ENCODE results near the gene SBF2. TPM values are rescaled to one million over a fixed set of nuclear protein-coding genes. Genes with fewer than 3 reads are reported as not detected.

Gene SBF2
- total RNA-seq, 1 experiment from 2014 or later = 30.2 TPM

DNA sequence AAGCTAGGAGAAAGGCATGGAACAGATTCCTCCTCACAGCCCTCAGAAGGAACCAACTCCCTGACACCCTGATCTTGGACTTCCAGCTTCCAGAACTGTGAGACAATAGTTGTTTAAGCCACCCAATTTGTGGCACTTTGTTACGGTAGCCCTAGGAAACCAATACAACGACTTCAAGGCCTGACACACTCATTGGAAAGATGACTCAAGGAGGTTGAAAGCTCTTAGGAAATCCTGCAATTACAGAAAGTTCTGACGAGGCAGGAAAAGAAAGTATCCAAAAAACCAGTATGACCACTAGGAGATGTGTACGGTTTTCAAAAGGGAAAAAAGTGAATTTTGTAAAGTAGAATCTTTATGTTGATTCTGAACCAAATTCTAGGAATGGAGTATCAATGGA is 468.7 kb downstream of the SBF2 start:
- no peak overlapping the region for H3K4me3 Mint-ChIP-seq
- H3K27me3 Mint-ChIP-seq (ENCODE audit: low read depth) = no peaks in the 10 kb centered on the region
- WGBS (ENCODE audit: extremely low coverage, insufficient read length, low lambda C conversion rate) = no CpG with 5 or more reads among the region's 4 CpGs
- DNase-seq = no peak
- H3K4me1 Mint-ChIP-seq = peaks cover 18 to 23% of the 10 kb centered on the region in 2 experiments
- Histone ChIP-seq H3K27me3 (ENCODE audit: insufficient read depth, low read length) (no peaks in the 10 kb centered on the region), H3K79me2 (ENCODE audit: insufficient read depth, low read length) (no peaks in the 10 kb centered on the region), H3T11ph (ENCODE audit: low read length) (no peak overlapping the region), H4K91ac (ENCODE audit: insufficient read length, low read depth, low read length) (no peak overlapping the region), H2BK20ac (ENCODE audit: low read depth, low read length, poor library complexity, severe bottlenecking) (no peak overlapping the region), H3K79me1 (ENCODE audit: insufficient read depth, low read depth, low read length, poor library complexity, severe bottlenecking) (no peaks in the 10 kb centered on the region), H2AK5ac (ENCODE audit: insufficient read length, low read length) (no peak overlapping the region), H3K14ac (ENCODE audit: insufficient read depth, low read length) (no peak overlapping the region), H3K23ac (ENCODE audit: insufficient read length, low read depth, low read length) (no peak overlapping the region), H2BK5ac (ENCODE audit: insufficient read length, low read length) (no peak overlapping the region), H3K27ac (ENCODE audit: insufficient read length, low read depth, low read length) (no peak overlapping the region), H2BK15ac (ENCODE audit: low read depth, low read length) (no peak overlapping the region), H2AFZ (ENCODE audit: low read length) (no peak overlapping the region), H2BK12ac (ENCODE audit: insufficient read length, low read depth, low read length) (no peak overlapping the region), H3K18ac (ENCODE audit: insufficient read length, low read depth, low read length) (no peak overlapping the region), H2BK120ac (ENCODE audit: low read depth, low read length, poor library complexity, severe bottlenecking) (no peak overlapping the region), H3K9ac (ENCODE audit: extremely low read depth, insufficient read length, low read length) (no peak overlapping the region), H4K20me1 (ENCODE audit: control insufficient read depth, insufficient read depth, insufficient read length) (no peaks in the 10 kb centered on the region), H4K8ac (replicated peaks; ENCODE audit: insufficient read length, low read depth, low read length) (no peak overlapping the region), H3K9me3 (ENCODE audit: control insufficient read depth, low read depth, low read length) (no peaks in the 10 kb centered on the region), H3K4me2 (ENCODE audit: insufficient read depth, insufficient read length, low read length) (no peak overlapping the region), H4K5ac (ENCODE audit: insufficient read length, low read depth, low read length) (no peak overlapping the region), H3K23me2 (ENCODE audit: insufficient read length, low read depth, low read length, poor library complexity, severe bottlenecking) (no peaks in the 10 kb centered on the region), H3K4ac (ENCODE audit: low read depth, low read length) (no peak overlapping the region), H3K56ac (ENCODE audit: insufficient read length, low read depth, low read length) (no peak overlapping the region), H3K4me1 (ENCODE audit: insufficient read depth, low read length) (peaks cover 2% of the 10 kb centered on the region; the same call in 1 of the 2 replicates)
- TF ChIP-seq, protein P1, sequence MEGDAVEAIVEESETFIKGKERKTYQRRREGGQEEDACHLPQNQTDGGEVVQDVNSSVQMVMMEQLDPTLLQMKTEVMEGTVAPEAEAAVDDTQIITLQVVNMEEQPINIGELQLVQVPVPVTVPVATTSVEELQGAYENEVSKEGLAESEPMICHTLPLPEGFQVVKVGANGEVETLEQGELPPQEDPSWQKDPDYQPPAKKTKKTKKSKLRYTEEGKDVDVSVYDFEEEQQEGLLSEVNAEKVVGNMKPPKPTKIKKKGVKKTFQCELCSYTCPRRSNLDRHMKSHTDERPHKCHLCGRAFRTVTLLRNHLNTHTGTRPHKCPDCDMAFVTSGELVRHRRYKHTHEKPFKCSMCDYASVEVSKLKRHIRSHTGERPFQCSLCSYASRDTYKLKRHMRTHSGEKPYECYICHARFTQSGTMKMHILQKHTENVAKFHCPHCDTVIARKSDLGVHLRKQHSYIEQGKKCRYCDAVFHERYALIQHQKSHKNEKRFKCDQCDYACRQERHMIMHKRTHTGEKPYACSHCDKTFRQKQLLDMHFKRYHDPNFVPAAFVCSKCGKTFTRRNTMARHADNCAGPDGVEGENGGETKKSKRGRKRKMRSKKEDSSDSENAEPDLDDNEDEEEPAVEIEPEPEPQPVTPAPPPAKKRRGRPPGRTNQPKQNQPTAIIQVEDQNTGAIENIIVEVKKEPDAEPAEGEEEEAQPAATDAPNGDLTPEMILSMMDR (conservative IDR thresholded peaks at IDR 0.05) = no peak
- H3K36me3 Mint-ChIP-seq (ENCODE audit: insufficient read depth in 1 of 3, low read depth in 3 of 3) = peaks cover 0 to 4% (median 4%) of the 10 kb centered on the region in 3 experiments; a peak in 1 of 7 replicates
- H3K9me3 Mint-ChIP-seq = no peaks in the 10 kb centered on the region
- H3K27ac Mint-ChIP-seq = no peak overlapping the region; a peak in 1 of 7 replicates

Data from H9 (cell line).